Measurements from ENCODE around the gene TMIGD1.

GRCh38 chr17:30382345-30382744 lies 48.5 kb upstream of the TMIGD1 start:
- TF ChIP-seq CTCF (IDR thresholded peaks at IDR 0.05) (no peak), POLR2AphosphoS5 (IDR thresholded peaks at IDR 0.05) (no peak)
